Neural progenitor cell (in vitro differentiated cells): ENCODE data around the gene ST3GAL4. TPM values are rescaled to one million over a fixed set of nuclear protein-coding genes. Genes with fewer than 3 reads are reported as not detected.

Experiments used
- DNase-seq: peaks from one replicate; pipeline ENCODE4 v3.0.0-alpha.2; 2016; ENCODE audit warnings: low spot score
- H2AFZ ChIP-seq: fragments of 200-600 bp; sonication (generic); replicated peaks from 2 replicates; pipeline ENCODE4 v1.6.1; 2016; ENCODE audit warnings: antibody characterized with exemption
- H3F3A ChIP-seq: fragments of 200-600 bp; sonication (generic); 2 replicates; pipeline ENCODE4 v1.6.1; 2016; ENCODE audit warnings: antibody characterized with exemption, low read depth
- H3K27ac ChIP-seq: fragments of 200-600 bp; sonication (generic); 2 replicates; pipeline ENCODE4 v1.5.1; 2016; ENCODE audit warnings: mild to moderate bottlenecking
- H3K27me3 ChIP-seq: fragments of 200-600 bp; sonication (generic); 2 replicates; pipeline ENCODE4 v1.6.1; 2016; ENCODE audit warnings: mild to moderate bottlenecking, moderate library complexity
- H3K36me3 ChIP-seq: fragments of 200-600 bp; sonication (generic); 2 replicates; pipeline ENCODE4 v1.5.1; 2016
- H3K4me1 ChIP-seq: fragments of 200-600 bp; sonication (generic); 2 replicates; pipeline ENCODE4 v1.6.1; 2016; ENCODE audit warnings: mixed run types
- H3K4me2 ChIP-seq: fragments of 200-600 bp; sonication (generic); 2 replicates; pipeline ENCODE4 v1.6.1; 2016
- H3K4me3 ChIP-seq: fragments of 200-600 bp; sonication (generic); 2 replicates; pipeline ENCODE4 v1.5.1; 2016
- H3K79me2 ChIP-seq: fragments of 200-600 bp; sonication (generic); 2 replicates; pipeline ENCODE4 v1.6.1; 2016; ENCODE audit warnings: low read depth
- H3K9ac ChIP-seq: fragments of 200-600 bp; sonication (generic); 2 replicates; pipeline ENCODE4 v1.6.1; 2016
- H3K9me3 ChIP-seq: fragments of 200-600 bp; sonication (generic); 2 replicates; pipeline ENCODE4 v1.5.1; 2016; ENCODE audit warnings: low read depth
- H4K20me1 ChIP-seq: fragments of 200-600 bp; sonication (generic); 2 replicates; pipeline ENCODE4 v1.6.1; 2016; ENCODE audit warnings: low read depth
- H3K27ac Mint-ChIP-seq: 3 replicates; pipeline ENCODE4 v1.8.0; 2021; ENCODE audit warnings: mixed read lengths
- H3K27me3 Mint-ChIP-seq: 2 replicates; pipeline ENCODE4 v1.8.0; 2022; ENCODE audit warnings: low read depth, mild to moderate bottlenecking, inconsistent platforms, moderate library complexity, mixed read lengths; ENCODE audit not compliant: insufficient read depth
- H3K36me3 Mint-ChIP-seq: 3 replicates; pipeline ENCODE4 v1.8.0; 2021; ENCODE audit warnings: mixed read lengths
- H3K4me1 Mint-ChIP-seq: 3 replicates; pipeline ENCODE4 v1.8.0; 2021; ENCODE audit warnings: mixed read lengths
- H3K4me3 Mint-ChIP-seq: 3 replicates; pipeline ENCODE4 v1.8.0; 2021; ENCODE audit warnings: mild to moderate bottlenecking, moderate library complexity, mixed read lengths
- H3K9me3 Mint-ChIP-seq: 3 replicates; pipeline ENCODE4 v1.8.0; 2020; ENCODE audit warnings: mixed read lengths
- EZH2 ChIP-seq: fragments of 200-600 bp; sonication (generic); IDR thresholded peaks from 2 replicates; pipeline ENCODE4 v1.6.1; 2017; ENCODE audit warnings: antibody characterized with exemption, mild to moderate bottlenecking, moderate library complexity
- EZH2phosphoT487 ChIP-seq: fragments of 200-600 bp; sonication (generic); IDR thresholded peaks from 2 replicates; pipeline ENCODE4 v1.6.1; 2017; ENCODE audit warnings: antibody characterized with exemption
- total RNA-seq: library from RNA; depleted of rRNA; stranded (reverse); fragments of >200 nt; gene quantifications from 2 replicates; pipeline ENCODE4 v1.2.3, GENCODE V29; 2015; ENCODE audit warnings: low replicate concordance
- TF ChIP-seq, protein P1 (sequence below): fragments of 200-600 bp; sonication (generic); IDR thresholded peaks from 2 replicates; pipeline ENCODE4 v1.5.1; 2017; ENCODE audit warnings: antibody characterized with exemption, mild to moderate bottlenecking

The ST3GAL4 gene
- total RNA-seq, 1 donor from 2014 or later = 13.0 TPM

DNA sequence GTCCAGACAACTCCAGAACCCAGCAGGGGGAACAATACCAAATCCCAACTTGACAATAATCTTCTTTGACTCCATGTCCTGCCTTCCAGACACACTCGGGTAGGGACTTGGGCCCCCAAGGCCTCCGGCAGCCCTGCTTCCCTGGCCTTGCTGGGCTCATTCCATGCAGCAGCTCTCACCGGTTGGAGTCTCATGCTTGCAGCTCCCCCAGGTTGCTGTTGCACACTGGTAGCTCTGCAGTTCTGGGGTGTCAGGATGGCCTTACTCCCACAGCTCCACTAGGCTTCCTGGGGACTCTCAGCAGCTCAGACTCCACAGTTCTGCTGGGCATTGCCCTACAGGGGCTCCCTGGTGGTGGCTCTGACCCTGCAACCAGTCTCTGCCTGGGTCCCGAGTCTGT is 42.8 kb downstream of the ST3GAL4 start:
- H3K27me3 Mint-ChIP-seq = peaks cover 12% of the 10 kb centered on the region
- H3K4me3 Mint-ChIP-seq = no peak overlapping the region
- no peak for TF ChIP-seq EZH2
- TF ChIP-seq, protein P1, sequence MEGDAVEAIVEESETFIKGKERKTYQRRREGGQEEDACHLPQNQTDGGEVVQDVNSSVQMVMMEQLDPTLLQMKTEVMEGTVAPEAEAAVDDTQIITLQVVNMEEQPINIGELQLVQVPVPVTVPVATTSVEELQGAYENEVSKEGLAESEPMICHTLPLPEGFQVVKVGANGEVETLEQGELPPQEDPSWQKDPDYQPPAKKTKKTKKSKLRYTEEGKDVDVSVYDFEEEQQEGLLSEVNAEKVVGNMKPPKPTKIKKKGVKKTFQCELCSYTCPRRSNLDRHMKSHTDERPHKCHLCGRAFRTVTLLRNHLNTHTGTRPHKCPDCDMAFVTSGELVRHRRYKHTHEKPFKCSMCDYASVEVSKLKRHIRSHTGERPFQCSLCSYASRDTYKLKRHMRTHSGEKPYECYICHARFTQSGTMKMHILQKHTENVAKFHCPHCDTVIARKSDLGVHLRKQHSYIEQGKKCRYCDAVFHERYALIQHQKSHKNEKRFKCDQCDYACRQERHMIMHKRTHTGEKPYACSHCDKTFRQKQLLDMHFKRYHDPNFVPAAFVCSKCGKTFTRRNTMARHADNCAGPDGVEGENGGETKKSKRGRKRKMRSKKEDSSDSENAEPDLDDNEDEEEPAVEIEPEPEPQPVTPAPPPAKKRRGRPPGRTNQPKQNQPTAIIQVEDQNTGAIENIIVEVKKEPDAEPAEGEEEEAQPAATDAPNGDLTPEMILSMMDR = no peak
- TF ChIP-seq EZH2phosphoT487 = no peak
- H3K79me2 ChIP-seq = peaks cover 3% of the 10 kb centered on the region
- H3K4me2 ChIP-seq = no peak overlapping the region
- H3K36me3 Mint-ChIP-seq = peaks cover 5% of the 10 kb centered on the region
- H3K4me3 ChIP-seq = no peak overlapping the region
- peaks cover 3% of the 10 kb centered on the region for H3K9me3 Mint-ChIP-seq
- H3K4me1 ChIP-seq = peaks cover 15% of the 10 kb centered on the region
- no peak for DNase-seq
- H3K9ac ChIP-seq = no peak overlapping the region
- peaks cover 7% of the 10 kb centered on the region for H3K4me1 Mint-ChIP-seq
- no peaks in the 10 kb centered on the region for H3K36me3 ChIP-seq
- H3K27me3 ChIP-seq = no peaks in the 10 kb centered on the region
- H3K27ac ChIP-seq = no peak overlapping the region
- no peak overlapping the region for H2AFZ ChIP-seq
- H3K9me3 ChIP-seq = no peaks in the 10 kb centered on the region
- no peak overlapping the region for H3K27ac Mint-ChIP-seq
- H4K20me1 ChIP-seq = no peaks in the 10 kb centered on the region
- peaks cover 1% of the 10 kb centered on the region for H3F3A ChIP-seq

DNA sequence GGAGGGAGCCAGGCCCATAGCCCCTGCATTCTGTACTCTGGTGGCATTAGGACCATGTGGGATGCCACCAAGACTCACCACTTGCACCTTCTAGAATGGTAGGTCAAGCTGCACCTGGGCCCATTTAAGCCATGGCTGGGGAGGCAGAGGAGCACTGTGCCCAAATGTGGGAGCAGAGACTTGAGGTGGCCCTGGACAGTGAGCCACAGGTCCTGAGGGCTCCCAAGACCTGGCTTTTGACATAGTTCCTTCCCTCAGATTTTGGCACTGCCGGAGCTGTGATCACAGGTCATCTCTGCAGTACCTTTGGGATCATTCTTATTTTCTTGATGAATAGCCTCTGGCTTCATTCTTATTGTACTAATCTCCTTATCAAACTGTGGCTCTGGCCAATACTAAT is 43.2 kb downstream of the ST3GAL4 start:
- H3K9ac ChIP-seq = no peak overlapping the region
- H3K4me2 ChIP-seq = no peak overlapping the region
- no peak overlapping the region for H3K27ac Mint-ChIP-seq
- no peak for TF ChIP-seq EZH2
- no peak for TF ChIP-seq EZH2phosphoT487
- TF ChIP-seq, protein P1 = no peak
- no peak for DNase-seq
- no peak overlapping the region for H3K4me3 ChIP-seq
- H3K9me3 ChIP-seq = no peaks in the 10 kb centered on the region
- H3F3A ChIP-seq = peaks cover 6% of the 10 kb centered on the region
- no peak overlapping the region for H3K4me3 Mint-ChIP-seq
- H3K4me1 Mint-ChIP-seq = peaks cover 7% of the 10 kb centered on the region
- H3K27ac ChIP-seq = no peak overlapping the region
- peaks cover 15% of the 10 kb centered on the region for H3K4me1 ChIP-seq
- no peaks in the 10 kb centered on the region for H3K79me2 ChIP-seq
- no peaks in the 10 kb centered on the region for H3K36me3 ChIP-seq
- no peaks in the 10 kb centered on the region for H4K20me1 ChIP-seq
- peaks cover 3% of the 10 kb centered on the region for H3K9me3 Mint-ChIP-seq
- H3K36me3 Mint-ChIP-seq = peaks cover 5% of the 10 kb centered on the region
- no peaks in the 10 kb centered on the region for H3K27me3 ChIP-seq
- no peak overlapping the region for H2AFZ ChIP-seq
- H3K27me3 Mint-ChIP-seq = peaks cover 12% of the 10 kb centered on the region

DNA sequence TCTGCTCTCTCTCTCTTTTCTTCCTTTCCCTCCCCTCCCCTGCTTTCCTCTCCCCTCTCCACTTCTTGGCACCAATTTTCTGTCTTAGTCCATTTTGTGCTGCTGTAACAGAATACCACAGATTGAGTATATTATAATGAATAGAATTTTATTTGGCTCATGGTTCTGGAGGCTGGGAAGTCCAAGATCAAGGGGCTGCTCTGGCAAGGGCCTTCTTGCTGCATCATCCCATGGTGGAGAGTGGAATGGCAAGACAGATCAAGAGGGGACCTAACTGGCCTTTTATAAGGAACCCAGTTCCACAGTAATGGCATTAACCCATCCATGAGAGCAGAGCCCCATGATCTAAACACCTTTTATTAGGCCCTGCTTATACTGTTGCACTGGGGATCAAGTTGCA is 44.5 kb downstream of the ST3GAL4 start:
- Histone ChIP-seq H3F3A (peaks cover 13% of the 10 kb centered on the region), H3K4me1 (peaks cover 23% of the 10 kb centered on the region), H2AFZ (no peak overlapping the region), H3K9me3 (no peaks in the 10 kb centered on the region), H3K4me3 (no peak overlapping the region), H3K9ac (no peak overlapping the region), H3K4me2 (no peak overlapping the region), H3K79me2 (no peaks in the 10 kb centered on the region), H3K27ac (no peak overlapping the region), H3K27me3 (no peaks in the 10 kb centered on the region), H4K20me1 (no peaks in the 10 kb centered on the region), H3K36me3 (no peaks in the 10 kb centered on the region)
- peaks cover 17% of the 10 kb centered on the region for H3K4me1 Mint-ChIP-seq
- no peak overlapping the region for H3K4me3 Mint-ChIP-seq
- H3K27me3 Mint-ChIP-seq = peaks cover 10% of the 10 kb centered on the region
- no peak for TF ChIP-seq EZH2
- no peak for TF ChIP-seq EZH2phosphoT487
- TF ChIP-seq, protein P1 = no peak
- peaks cover 5% of the 10 kb centered on the region for H3K36me3 Mint-ChIP-seq
- H3K9me3 Mint-ChIP-seq = peaks cover 3% of the 10 kb centered on the region
- no peak overlapping the region for H3K27ac Mint-ChIP-seq
- DNase-seq = no peak
